OCI-LY7 (cell line): ENCODE data around the gene MON2. TPM values are rescaled to one million over a fixed set of nuclear protein-coding genes. Genes with fewer than 3 reads are reported as not detected.

Experiments
- BruUV-seq: library from RNA; stranded (reverse); fragments of 400-500 nt; replicated peaks from 2 replicates; lab custom pipeline; 2021; lab: Mats Ljungman, UMichigan
- CTCF ChIA-PET: fragments of 300-600 bp; sonication (Branson Sonifier 250); formaldehyde crosslinking; loops from one replicate; lab custom pipeline; 2022; ENCODE audit warnings: antibody characterized with exemption; ENCODE audit not compliant: unreplicated experiment; lab: Charles Lee
- POLR2A ChIA-PET: fragments of 300-600 bp; sonication (Branson Sonifier 250); formaldehyde crosslinking; loops from one replicate; lab custom pipeline; 2022; ENCODE audit warnings: antibody characterized with exemption; lab: Charles Lee
- DNase-seq: peaks from one replicate; pipeline ENCODE4 v3.0.0-alpha.2; 2015; ENCODE audit warnings: low spot score
- H2AFZ ChIP-seq: fragments of 200-600 bp; sonication (generic), shearing (Covaris generic); 2 replicates; pipeline ENCODE4 v1.6.1; 2014; ENCODE audit warnings: mild to moderate bottlenecking, antibody characterized with exemption, low read length, moderate library complexity
- H3K27ac ChIP-seq: fragments of 200-600 bp; sonication (generic); 2 replicates; pipeline ENCODE4 v1.5.1; 2014; ENCODE audit warnings: mixed run types, low read depth, mild to moderate bottlenecking, moderate library complexity, low read length, inconsistent platforms; ENCODE audit not compliant: poor library complexity, severe bottlenecking
- H3K36me3 ChIP-seq: fragments of 200-600 bp; sonication (generic); 2 replicates; pipeline ENCODE4 v1.6.1; 2014; ENCODE audit warnings: mild to moderate bottlenecking, antibody characterized with exemption, low read length, moderate library complexity, mixed read lengths; ENCODE audit not compliant: insufficient read depth
- H3K4me1 ChIP-seq: fragments of 200-600 bp; sonication (generic); 2 replicates; pipeline ENCODE4 v1.5.1; 2014; ENCODE audit warnings: mild to moderate bottlenecking, low read length; ENCODE audit not compliant: insufficient read depth, poor library complexity, severe bottlenecking
- H3K4me2 ChIP-seq: fragments of 200-600 bp; sonication (generic); 2 replicates; pipeline ENCODE4 v1.6.1; 2014; ENCODE audit warnings: mild to moderate bottlenecking, low read length
- H3K4me3 ChIP-seq: fragments of 200-600 bp; sonication (generic); 2 replicates; pipeline ENCODE4 v1.5.1; 2014; ENCODE audit warnings: mild to moderate bottlenecking, low read depth, low read length; ENCODE audit not compliant: poor library complexity, severe bottlenecking
- H3K79me2 ChIP-seq: fragments of 200-600 bp; sonication (generic); 2 replicates; pipeline ENCODE4 v1.6.1; 2016; ENCODE audit warnings: low read depth, mild to moderate bottlenecking, low read length, moderate library complexity, mixed read lengths; ENCODE audit not compliant: insufficient read depth
- H3K9me2 ChIP-seq: fragments of 200-600 bp; sonication (generic); 2 replicates; pipeline ENCODE4 v1.6.1; 2016; ENCODE audit warnings: mild to moderate bottlenecking, low read length, mixed read lengths; ENCODE audit not compliant: insufficient read depth
- H3K9me3 ChIP-seq: fragments of 200-600 bp; sonication (generic); 2 replicates; pipeline ENCODE4 v1.6.1; 2014; ENCODE audit warnings: mild to moderate bottlenecking, mixed run types, low read length, mixed read lengths
- H4K20me1 ChIP-seq: fragments of 200-600 bp; sonication (generic); 2 replicates; pipeline ENCODE4 v1.6.1; 2014; ENCODE audit warnings: mild to moderate bottlenecking, antibody characterized with exemption, low read length, moderate library complexity, mixed read lengths; ENCODE audit not compliant: insufficient read depth
- CTCF ChIP-seq: fragments of 200-600 bp; sonication (generic); conservative IDR thresholded peaks from 2 replicates; pipeline ENCODE4 v1.5.1; 2014; ENCODE audit warnings: mild to moderate bottlenecking, antibody characterized with exemption, low read length, moderate library complexity, mixed read lengths
- EZH2phosphoT487 ChIP-seq: fragments of 200-600 bp; sonication (generic); IDR thresholded peaks from 2 replicates; pipeline ENCODE4 v1.6.1; 2018; ENCODE audit warnings: low read depth, borderline replicate concordance, mild to moderate bottlenecking, mixed run types, antibody characterized with exemption, low read length, moderate library complexity, mixed read lengths
- intact Hi-C: fragments of 100-400 bp; cut with micrococcal nuclease; formaldehyde crosslinking; loops from one replicate; pipeline ENCODE4 v1.10.0; 2022; ENCODE audit not compliant: unreplicated experiment
- total RNA-seq, 2 experiments: library from RNA; depleted of rRNA in 1 of 2; stranded (reverse); fragments of >200 nt in 1 of 2; shearing (Covaris generic) in 1 of 2; gene quantifications; 2 replicates each; pipeline ENCODE4 v1.2.3, GENCODE V29; 2014 to 2022

MON2 gene
- total RNA-seq, 2 experiments from 2014 or later, result 31.6 to 54.7 TPM

GRCh38 chr12:62613081-62613480, 146.5 kb downstream of the MON2 start:
- H3K9me2 ChIP-seq, result no peaks in the 10 kb centered on the region
- H3K79me2 ChIP-seq, result no peaks in the 10 kb centered on the region
- intact Hi-C loops, result no loop called here
- H3K4me1 ChIP-seq, result no peaks in the 10 kb centered on the region
- no peak for DNase-seq
- CTCF ChIA-PET, result no interaction called here
- H2AFZ ChIP-seq, result no peak overlapping the region
- no peaks in the 10 kb centered on the region for H4K20me1 ChIP-seq
- TF ChIP-seq EZH2phosphoT487 (no peak), CTCF (no peak)
- H3K27ac ChIP-seq, result no peak overlapping the region
- POLR2A ChIA-PET, result no interaction called here
- no peak overlapping the region for H3K4me3 ChIP-seq
- H3K9me3 ChIP-seq, result no peaks in the 10 kb centered on the region
- no peaks in the 10 kb centered on the region for H3K36me3 ChIP-seq
- BruUV-seq, result no TSS peak
- no peak overlapping the region for H3K4me2 ChIP-seq

- intact Hi-C loops, result no loop called here
- Histone ChIP-seq H4K20me1 (no peaks in the 10 kb centered on the region), H3K79me2 (no peaks in the 10 kb centered on the region), H3K4me2 (no peak overlapping the region), H3K9me2 (no peaks in the 10 kb centered on the region), H3K4me3 (no peak overlapping the region), H2AFZ (no peak overlapping the region), H3K9me3 (no peaks in the 10 kb centered on the region), H3K36me3 (no peaks in the 10 kb centered on the region), H3K27ac (no peak overlapping the region), H3K4me1 (no peaks in the 10 kb centered on the region)
- POLR2A ChIA-PET, result interaction anchor here (0.7 to 1.4 kb wide), 6 partner anchors 9 to 184 kb away, joined by 3 to 4 read pairs (median 3); no protein-coding TSS in a partner anchor
- DNase-seq, result no peak
- CTCF ChIA-PET, result no interaction called here
- TF ChIP-seq CTCF, result no peak
- no peak for TF ChIP-seq EZH2phosphoT487
- no TSS peak for BruUV-seq
Measured at GRCh38 chr12:62618319-62618718, 151.7 kb downstream of the MON2 start.

- H3K9me3 ChIP-seq, result no peaks in the 10 kb centered on the region
- no TSS peak for BruUV-seq
- no peaks in the 10 kb centered on the region for H4K20me1 ChIP-seq
- POLR2A ChIA-PET, result interaction anchor here (0.7 to 1.0 kb wide), 4 partner anchors 12 to 1345 kb away, joined by 3 to 4 read pairs (median 3); no protein-coding TSS in a partner anchor
- H2AFZ ChIP-seq, result no peak overlapping the region
- TF ChIP-seq EZH2phosphoT487, result no peak
- no peak for TF ChIP-seq CTCF
- intact Hi-C loops, result no loop called here
- no peak overlapping the region for H3K27ac ChIP-seq
- H3K4me1 ChIP-seq, result no peaks in the 10 kb centered on the region
- H3K79me2 ChIP-seq, result no peaks in the 10 kb centered on the region
- CTCF ChIA-PET, result no interaction called here
- H3K9me2 ChIP-seq, result no peaks in the 10 kb centered on the region
- no peaks in the 10 kb centered on the region for H3K36me3 ChIP-seq
- H3K4me2 ChIP-seq, result no peak overlapping the region
- no peak for DNase-seq
- no peak overlapping the region for H3K4me3 ChIP-seq
Measured at GRCh38 chr12:62618930-62619329, 152.3 kb downstream of the MON2 start.
